D721Med (cell line): ENCODE measurements around the gene OGFR.

Experiments used
- DNase-seq: peaks from one replicate; pipeline ENCODE4 v3.0.0; 2011; ENCODE audit warnings: low spot score; ENCODE audit not compliant: insufficient read length
- FAIRE-seq: peaks from 2 replicates; lab custom pipeline; 2011; peaks lifted over from hg19 to GRCh38; lab: Jason Lieb, UNC
- TF ChIP-seq, protein P1 (sequence below): IDR thresholded peaks from 2 replicates; pipeline ENCODE4 v1.5.1; 2012; ENCODE audit warnings: mild to moderate bottlenecking, control low read depth; ENCODE audit not compliant: insufficient read depth; ENCODE audit errors: missing control alignments

OGFR gene

DNA sequence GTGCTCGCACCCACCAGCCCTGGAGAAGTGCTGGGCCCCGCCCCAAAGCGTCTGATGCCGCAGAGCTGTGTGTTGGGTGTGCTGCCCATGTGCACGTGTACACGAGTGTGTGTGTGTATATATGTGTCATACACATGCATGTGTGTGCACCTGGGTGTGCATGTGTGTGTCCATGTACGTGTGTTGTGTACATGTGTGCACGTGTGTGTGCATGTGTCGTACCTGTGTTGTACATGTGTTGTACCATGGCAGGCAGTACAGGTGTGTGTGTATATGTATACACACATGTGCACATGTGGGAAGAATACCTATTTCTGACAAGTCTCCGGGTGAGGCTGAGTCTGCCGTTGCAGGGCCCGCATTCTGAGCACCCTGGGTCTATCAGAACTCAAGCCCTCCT lies 14.6 kb upstream of the OGFR start:
- no peak for FAIRE-seq
- TF ChIP-seq, protein P1, sequence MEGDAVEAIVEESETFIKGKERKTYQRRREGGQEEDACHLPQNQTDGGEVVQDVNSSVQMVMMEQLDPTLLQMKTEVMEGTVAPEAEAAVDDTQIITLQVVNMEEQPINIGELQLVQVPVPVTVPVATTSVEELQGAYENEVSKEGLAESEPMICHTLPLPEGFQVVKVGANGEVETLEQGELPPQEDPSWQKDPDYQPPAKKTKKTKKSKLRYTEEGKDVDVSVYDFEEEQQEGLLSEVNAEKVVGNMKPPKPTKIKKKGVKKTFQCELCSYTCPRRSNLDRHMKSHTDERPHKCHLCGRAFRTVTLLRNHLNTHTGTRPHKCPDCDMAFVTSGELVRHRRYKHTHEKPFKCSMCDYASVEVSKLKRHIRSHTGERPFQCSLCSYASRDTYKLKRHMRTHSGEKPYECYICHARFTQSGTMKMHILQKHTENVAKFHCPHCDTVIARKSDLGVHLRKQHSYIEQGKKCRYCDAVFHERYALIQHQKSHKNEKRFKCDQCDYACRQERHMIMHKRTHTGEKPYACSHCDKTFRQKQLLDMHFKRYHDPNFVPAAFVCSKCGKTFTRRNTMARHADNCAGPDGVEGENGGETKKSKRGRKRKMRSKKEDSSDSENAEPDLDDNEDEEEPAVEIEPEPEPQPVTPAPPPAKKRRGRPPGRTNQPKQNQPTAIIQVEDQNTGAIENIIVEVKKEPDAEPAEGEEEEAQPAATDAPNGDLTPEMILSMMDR: no peak

DNA sequence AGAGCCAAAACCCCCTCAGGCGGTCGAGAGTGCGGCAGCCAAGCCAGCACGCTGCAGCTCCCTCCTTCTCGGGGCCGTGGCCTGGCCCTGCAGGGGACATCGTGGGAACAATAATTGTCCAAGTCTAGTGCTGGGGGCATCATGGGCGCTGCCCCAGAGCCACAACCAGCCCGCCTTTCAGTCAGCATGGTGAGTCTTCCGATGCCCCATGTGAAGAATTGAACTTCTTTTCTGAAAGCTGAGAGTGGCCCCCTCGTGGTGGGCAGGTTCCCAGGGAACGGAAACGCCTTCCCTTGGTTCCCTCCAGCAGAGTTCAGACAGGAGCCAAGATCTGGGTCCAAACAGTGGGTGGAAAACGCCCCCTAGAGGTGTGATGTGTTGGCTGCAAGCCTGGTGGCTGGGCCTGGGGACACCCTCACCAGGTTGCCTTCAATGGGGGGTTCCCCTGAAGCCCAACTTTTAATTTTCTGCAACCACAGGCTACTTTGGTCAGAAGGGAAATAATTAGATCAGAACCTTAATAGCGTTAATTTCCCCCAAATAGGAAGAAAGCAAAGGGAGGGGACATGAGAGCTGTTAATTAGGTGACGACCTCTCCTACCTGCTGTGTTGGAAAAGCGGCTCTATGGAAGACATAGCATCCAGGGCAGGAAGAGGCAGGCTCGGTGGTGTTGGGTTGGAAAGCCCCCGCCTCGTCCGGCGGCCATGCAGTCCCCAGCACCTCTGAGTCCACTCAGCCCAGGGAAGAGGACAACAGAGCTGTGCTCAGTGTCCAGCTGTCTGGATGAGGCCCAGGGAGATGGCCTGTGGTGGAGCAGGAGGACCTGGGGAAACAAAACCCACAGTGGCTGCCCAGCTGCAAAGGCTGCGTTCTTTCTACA lies 13.1 kb upstream of the OGFR start:
- TF ChIP-seq, protein P1: peak; percentile 99
- FAIRE-seq (no peak), DNase-seq (peak; percentile 85)

More for the DNA sequence above, 14.6 kb upstream of the OGFR start:
- no peak for DNase-seq

DNA sequence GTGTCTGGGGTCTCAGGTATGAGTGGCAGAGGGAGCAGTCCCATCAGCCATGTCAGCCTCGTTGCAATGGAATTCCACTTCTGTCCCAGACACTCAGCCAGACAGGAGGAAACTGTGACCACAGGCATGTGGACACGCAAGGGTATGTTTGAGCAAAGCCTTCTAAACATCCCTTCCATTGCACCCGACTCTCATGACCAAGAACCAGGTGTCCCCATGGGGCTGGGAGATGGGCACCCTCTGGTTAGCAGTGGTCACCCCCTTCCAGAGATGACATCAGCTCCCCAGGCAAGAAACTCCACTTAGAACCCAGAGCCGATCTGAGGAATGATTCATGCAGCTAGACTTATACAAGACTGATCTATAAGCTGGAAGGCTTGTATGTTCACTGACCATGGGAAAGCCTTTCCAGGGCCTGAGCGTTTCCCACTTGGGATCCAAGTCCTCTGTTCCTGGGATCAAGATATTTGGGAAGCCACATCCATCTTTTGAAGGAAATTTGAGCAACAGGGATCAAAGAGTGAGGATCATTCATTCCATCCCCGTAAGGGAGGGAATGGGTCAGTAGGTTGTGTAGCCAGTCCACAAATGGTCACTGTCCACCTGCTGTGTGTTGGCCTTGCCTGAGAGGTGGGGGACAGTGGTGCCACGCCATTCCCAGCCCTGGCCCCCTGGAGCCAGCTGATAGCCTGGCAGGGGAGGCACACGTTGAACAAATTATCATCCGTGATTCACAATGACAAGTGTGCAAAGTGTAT lies 12.3 kb upstream of the OGFR start:
- FAIRE-seq (no peak), DNase-seq (no peak)
- TF ChIP-seq, protein P1: no peak

DNA sequence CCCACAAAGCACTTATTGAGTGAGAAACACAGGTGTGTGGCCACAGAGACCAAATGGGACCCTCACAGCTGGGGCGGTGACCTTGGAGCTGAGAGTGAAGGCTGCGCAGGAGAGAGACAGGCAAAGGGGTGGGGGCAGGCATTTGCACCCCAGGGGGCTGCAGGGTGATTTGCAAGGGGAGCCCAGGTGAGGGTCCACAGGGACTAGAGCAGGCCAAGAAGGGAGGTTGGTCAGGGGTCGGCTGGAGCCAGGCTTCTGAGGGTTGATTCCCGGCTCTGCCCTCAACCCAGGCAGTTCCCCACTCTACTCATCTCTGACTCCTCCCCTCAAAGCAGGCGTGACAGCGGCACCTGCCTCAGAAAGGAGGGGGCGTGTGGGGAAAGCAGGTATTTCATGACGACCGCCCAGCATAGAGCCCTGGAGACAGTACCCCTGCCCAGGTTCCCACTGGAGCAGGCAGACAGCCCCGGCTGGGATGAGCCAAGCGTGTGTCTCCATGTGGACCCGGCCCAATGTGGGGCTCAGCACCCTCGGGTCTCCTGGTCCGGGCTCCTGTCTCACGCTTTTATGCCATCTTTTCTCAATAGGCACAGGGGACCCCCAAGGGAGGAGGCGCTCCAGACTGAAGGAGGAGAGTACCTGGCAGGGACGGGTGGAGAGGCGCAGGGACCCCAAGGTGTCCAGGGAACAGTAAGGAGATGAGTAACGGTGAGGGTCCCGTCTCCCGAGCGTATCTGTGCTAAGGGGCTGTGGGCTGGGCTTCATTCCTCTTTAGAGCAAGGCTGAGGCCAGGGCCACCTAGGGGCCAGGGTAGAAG lies 11.5 kb upstream of the OGFR start:
- TF ChIP-seq, protein P1: no peak
- FAIRE-seq (no peak), DNase-seq (no peak)

DNA sequence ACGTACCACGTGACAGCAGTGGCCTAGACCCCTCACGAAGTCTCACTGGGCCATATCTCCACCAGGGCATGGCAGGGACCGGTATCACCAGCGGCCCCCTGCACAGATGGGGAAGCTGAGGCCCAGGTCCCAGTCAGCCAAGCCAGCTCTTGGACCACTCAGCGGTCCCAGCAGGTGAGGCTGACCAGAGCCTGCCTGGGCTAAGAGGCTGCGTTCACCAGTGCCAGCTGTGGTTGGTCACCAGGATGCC lies 11.0 kb upstream of the OGFR start:
- TF ChIP-seq, protein P1: no peak
- FAIRE-seq (no peak), DNase-seq (no peak)

DNA sequence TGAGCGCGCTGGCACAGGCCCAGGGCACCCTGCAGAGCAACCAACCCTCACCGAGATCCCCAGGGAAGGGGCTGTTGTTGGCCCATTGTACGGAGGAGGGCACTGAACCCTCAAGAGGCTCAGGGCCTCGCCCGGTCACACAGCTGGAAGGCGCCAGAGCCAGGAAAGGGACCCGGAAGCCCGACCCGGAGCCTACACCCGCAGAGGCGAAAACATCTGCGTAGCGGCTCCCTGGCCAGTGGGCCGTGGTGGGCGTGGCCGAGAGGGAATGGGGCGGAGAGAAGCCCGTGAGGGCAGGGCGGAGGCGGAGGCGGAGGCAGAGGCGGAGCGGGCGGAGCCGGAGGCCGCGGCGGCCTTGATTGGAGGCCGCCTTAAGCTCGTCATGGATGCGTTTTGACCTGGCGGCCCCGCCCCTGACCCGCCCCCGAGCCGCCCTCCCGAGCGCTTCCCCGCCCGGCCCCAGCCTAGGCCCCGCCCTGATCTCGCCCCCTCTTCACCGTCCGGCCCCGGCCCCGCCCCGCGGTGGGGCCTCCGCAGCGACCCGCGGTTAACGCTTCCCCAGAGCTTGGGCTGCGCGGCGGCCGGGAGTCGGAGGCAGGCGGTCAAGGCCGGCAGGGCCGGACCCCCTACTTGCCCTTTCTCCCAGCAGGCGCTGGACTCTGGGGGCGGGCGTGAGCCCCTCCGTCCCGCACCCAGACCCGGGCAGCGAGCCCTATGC lies 10.5 kb upstream of the OGFR start:
- TF ChIP-seq, protein P1: no peak
- FAIRE-seq: no peak
- DNase-seq: peak; percentile 83
